Measurements from ENCODE around the gene CREB3L2. TPM values are rescaled to one million over a fixed set of nuclear protein-coding genes. Genes with fewer than 3 reads are reported as not detected.

Gene CREB3L2, protein sequence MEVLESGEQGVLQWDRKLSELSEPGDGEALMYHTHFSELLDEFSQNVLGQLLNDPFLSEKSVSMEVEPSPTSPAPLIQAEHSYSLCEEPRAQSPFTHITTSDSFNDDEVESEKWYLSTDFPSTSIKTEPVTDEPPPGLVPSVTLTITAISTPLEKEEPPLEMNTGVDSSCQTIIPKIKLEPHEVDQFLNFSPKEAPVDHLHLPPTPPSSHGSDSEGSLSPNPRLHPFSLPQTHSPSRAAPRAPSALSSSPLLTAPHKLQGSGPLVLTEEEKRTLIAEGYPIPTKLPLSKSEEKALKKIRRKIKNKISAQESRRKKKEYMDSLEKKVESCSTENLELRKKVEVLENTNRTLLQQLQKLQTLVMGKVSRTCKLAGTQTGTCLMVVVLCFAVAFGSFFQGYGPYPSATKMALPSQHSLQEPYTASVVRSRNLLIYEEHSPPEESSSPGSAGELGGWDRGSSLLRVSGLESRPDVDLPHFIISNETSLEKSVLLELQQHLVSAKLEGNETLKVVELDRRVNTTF
- 27.8 and 29.6 TPM in 2 replicates for total RNA-seq (2014; rRNA removed; shearing (Covaris generic))

DNA sequence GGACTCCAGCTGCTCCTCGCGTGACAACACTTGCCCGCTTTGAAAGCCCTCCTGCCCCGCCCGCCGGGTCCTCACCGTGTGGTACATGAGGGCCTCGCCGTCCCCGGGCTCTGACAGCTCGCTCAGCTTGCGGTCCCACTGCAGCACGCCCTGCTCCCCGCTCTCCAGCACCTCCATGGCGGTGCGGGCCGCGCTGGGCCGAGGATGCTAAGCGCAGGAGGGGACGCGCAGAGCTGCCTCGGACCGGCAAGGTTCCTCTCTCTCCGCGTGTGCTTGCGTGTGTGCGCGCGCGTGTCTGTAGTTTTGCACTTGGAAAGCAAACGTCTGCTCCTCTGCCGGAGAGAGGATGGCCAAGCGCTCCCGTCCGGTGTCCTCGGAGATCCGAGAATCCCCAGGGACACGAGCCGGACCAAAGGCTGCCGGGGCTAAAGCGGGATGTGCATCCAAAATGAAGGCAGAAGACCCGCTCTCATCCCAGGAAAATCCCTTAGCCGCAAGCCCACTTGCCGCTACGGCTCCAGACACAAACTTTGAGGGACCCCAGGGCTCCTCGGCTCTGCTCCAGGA is at the start of gene CREB3L2:
CREB3L2 (minus strand) TSS at position 558 of the 567 bp plus-strand sequence; CDS start at position 177, 381 bp downstream.

GRCh38 chr7:137846827-137847567 is 154.9 kb downstream of the CREB3L2 start, which contains the start of gene DGKI:
TSS of gene DGKI (minus strand) at chr7:137846974.

Other genes starting within 250 kb of the CREB3L2 start
- under 0.01 and 0.24 TPM in 2 replicates for gene DGKI, start 155.1 kb downstream of the CREB3L2 start, total RNA-seq (2014; rRNA removed; shearing (Covaris generic))
- gene AKR1D1, start 74.4 kb upstream of the CREB3L2 start, total RNA-seq (2014; rRNA removed; shearing (Covaris generic)) = not detected in 2 replicates